Immature natural killer cell (primary cell): Measurements from ENCODE around the gene SERINC5. TPM values are rescaled to one million over a fixed set of nuclear protein-coding genes. Genes with fewer than 3 reads are reported as not detected.
A peak's percentile ranks its signal among the peaks of the same experiment; 100 is the strongest.
"Not testable (repeated sequence)": the region's sequence is repeated elsewhere in the genome, so short reads cannot be mapped to it uniquely, and the experiment has no call there.

ENCODE experiments used
- DNase-seq, 3 donors: peaks; one replicate each; pipeline ENCODE4 v3.0.0; 2022; ENCODE audit warnings: mixed read lengths in 1 of 3
- H3K27ac Mint-ChIP-seq, 6 donors: one replicate each; pipeline ENCODE4 v1.8.0; 2020; ENCODE audit warnings: mixed read lengths in 6 of 6, mild to moderate bottlenecking in 5 of 6, inconsistent platforms in 4 of 6, moderate library complexity in 3 of 6
- H3K27me3 Mint-ChIP-seq, 3 donors: one replicate each; pipeline ENCODE4 v1.8.0; 2020 to 2021; ENCODE audit warnings: low read depth in 3 of 3, mild to moderate bottlenecking in 3 of 3, mixed read lengths in 3 of 3, moderate library complexity in 3 of 3, inconsistent platforms in 1 of 3
- H3K36me3 Mint-ChIP-seq, 3 donors: one replicate each; pipeline ENCODE4 v1.8.0; 2020; ENCODE audit warnings: mixed read lengths in 3 of 3, inconsistent platforms in 2 of 3, mild to moderate bottlenecking in 2 of 3
- H3K4me1 Mint-ChIP-seq, 2 donors: one replicate each; pipeline ENCODE4 v1.8.0; 2020; ENCODE audit warnings: inconsistent platforms in 2 of 2, mild to moderate bottlenecking in 2 of 2, mixed read lengths in 2 of 2, moderate library complexity in 1 of 2
- H3K4me3 Mint-ChIP-seq, 5 donors: one replicate each; pipeline ENCODE4 v1.8.0; 2020; ENCODE audit warnings: mild to moderate bottlenecking in 5 of 5, mixed read lengths in 5 of 5, inconsistent platforms in 3 of 5, moderate library complexity in 3 of 5
- H3K9me3 Mint-ChIP-seq, 6 donors: one replicate each; pipeline ENCODE4 v1.8.0; 2020; ENCODE audit warnings: mild to moderate bottlenecking in 6 of 6, mixed read lengths in 6 of 6, inconsistent platforms in 4 of 6, moderate library complexity in 3 of 6
- polyA plus RNA-seq, 3 donors: library from polyadenylated mRNA; unstranded; fragments of 300-500 nt; fragmentation: Illumina TruSeq; gene quantifications; one replicate each; pipeline ENCODE4 v1.2.3, GENCODE V29; 2021

SERINC5 gene
- polyA plus RNA-seq, 3 donors from 2014 or later = 0.69 to 2.3 (median 1.1) TPM

GRCh38 chr5:80116465-80116864 is 139.4 kb downstream of the SERINC5 start:
- H3K9me3 Mint-ChIP-seq = no peaks in the 10 kb centered on the region
- no peak overlapping the region for H3K4me3 Mint-ChIP-seq
- H3K27me3 Mint-ChIP-seq = peaks cover 0 to 2% (median 2%) of the 10 kb centered on the region in 3 donors
- no peak overlapping the region for H3K27ac Mint-ChIP-seq
- DNase-seq = no peak
- peaks cover 7 to 16% of the 10 kb centered on the region in 2 donors for H3K4me1 Mint-ChIP-seq
- peaks cover 0 to 3% (median 0%) of the 10 kb centered on the region in 3 donors for H3K36me3 Mint-ChIP-seq

- no peaks in the 10 kb centered on the region for H3K9me3 Mint-ChIP-seq
- no peak overlapping the region for H3K27ac Mint-ChIP-seq
- H3K4me3 Mint-ChIP-seq = no peak overlapping the region
- peaks cover 7 to 16% of the 10 kb centered on the region in 2 donors for H3K4me1 Mint-ChIP-seq
- DNase-seq = no peak
- H3K27me3 Mint-ChIP-seq = peaks cover 0 to 2% (median under 1%) of the 10 kb centered on the region in 3 donors
- H3K36me3 Mint-ChIP-seq = peaks cover 0 to 3% (median 0%) of the 10 kb centered on the region in 3 donors
Measured at GRCh38 chr5:80116000-80116399, 139.8 kb downstream of the SERINC5 start.

GRCh38 chr5:80114860-80115259 is 141.0 kb downstream of the SERINC5 start:
- Mint-ChIP-seq H3K27ac (no peak overlapping the region), H3K4me3 (no peak overlapping the region)

GRCh38 chr5:80111376-80111990 is 144.4 kb downstream of the SERINC5 start:
- H3K4me1 Mint-ChIP-seq, H3K9me3 Mint-ChIP-seq, H3K36me3 Mint-ChIP-seq, H3K27me3 Mint-ChIP-seq, H3K4me3 Mint-ChIP-seq, DNase-seq, H3K27ac Mint-ChIP-seq: not testable (repeated sequence)

More at GRCh38 chr5:80114860-80115259, 141.0 kb downstream of the SERINC5 start:
- H3K27me3 Mint-ChIP-seq = peaks cover 0 to 2% (median 0%) of the 10 kb centered on the region in 3 donors
- peaks cover 7 to 16% of the 10 kb centered on the region in 2 donors for H3K4me1 Mint-ChIP-seq
- no peak for DNase-seq
- no peaks in the 10 kb centered on the region for H3K9me3 Mint-ChIP-seq
- H3K36me3 Mint-ChIP-seq = peaks cover 0 to 3% (median 0%) of the 10 kb centered on the region in 3 donors

GRCh38 chr5:80109646-80110478 is 146.0 kb downstream of the SERINC5 start:
- no peaks in the 10 kb centered on the region for H3K9me3 Mint-ChIP-seq
- DNase-seq = no peak
- H3K4me3 Mint-ChIP-seq = no peak overlapping the region
- peaks cover 0 to 3% (median 0%) of the 10 kb centered on the region in 3 donors for H3K36me3 Mint-ChIP-seq
- H3K27me3 Mint-ChIP-seq = peaks cover 2% of the 10 kb centered on the region in 3 donors
- H3K4me1 Mint-ChIP-seq = no peaks in the 10 kb centered on the region
- H3K27ac Mint-ChIP-seq = peak overlapping the region in 1 of 6 donors; percentile 27

- peaks cover 2% of the 10 kb centered on the region in 3 donors for H3K27me3 Mint-ChIP-seq
- H3K9me3 Mint-ChIP-seq = no peaks in the 10 kb centered on the region
- no peak overlapping the region for H3K4me3 Mint-ChIP-seq
- H3K36me3 Mint-ChIP-seq = no peaks in the 10 kb centered on the region
- no peaks in the 10 kb centered on the region for H3K4me1 Mint-ChIP-seq
- no peak for DNase-seq
- no peak overlapping the region for H3K27ac Mint-ChIP-seq
Measured at GRCh38 chr5:80106916-80107315, 148.9 kb downstream of the SERINC5 start.

- Mint-ChIP-seq H3K27me3 (peaks cover 2% of the 10 kb centered on the region in 3 donors), H3K4me3 (no peak overlapping the region), H3K27ac (peak overlapping the region in 1 of 6 donors; percentile 20), H3K4me1 (no peaks in the 10 kb centered on the region), H3K36me3 (no peaks in the 10 kb centered on the region), H3K9me3 (no peaks in the 10 kb centered on the region)
- DNase-seq = no peak
Measured at GRCh38 chr5:80105698-80106439, 150.0 kb downstream of the SERINC5 start.

- Mint-ChIP-seq H3K36me3 (no peaks in the 10 kb centered on the region), H3K27ac (no peak overlapping the region), H3K9me3 (no peaks in the 10 kb centered on the region), H3K4me1 (no peaks in the 10 kb centered on the region), H3K27me3 (peaks cover 0 to 2% (median 2%) of the 10 kb centered on the region in 3 donors), H3K4me3 (no peak overlapping the region)
- no peak for DNase-seq
Measured at GRCh38 chr5:80103371-80103770, 152.5 kb downstream of the SERINC5 start.

GRCh38 chr5:80101993-80102392 is 153.9 kb downstream of the SERINC5 start:
- peaks cover 0 to 2% (median 2%) of the 10 kb centered on the region in 3 donors for H3K27me3 Mint-ChIP-seq
- no peak overlapping the region for H3K27ac Mint-ChIP-seq
- no peak for DNase-seq
- no peak overlapping the region for H3K4me3 Mint-ChIP-seq
- H3K4me1 Mint-ChIP-seq = no peaks in the 10 kb centered on the region
- no peaks in the 10 kb centered on the region for H3K36me3 Mint-ChIP-seq
- no peaks in the 10 kb centered on the region for H3K9me3 Mint-ChIP-seq

GRCh38 chr5:80097451-80097850 is 158.4 kb downstream of the SERINC5 start:
- Mint-ChIP-seq H3K36me3 (no peaks in the 10 kb centered on the region), H3K4me1 (no peaks in the 10 kb centered on the region), H3K9me3 (no peaks in the 10 kb centered on the region), H3K27ac (no peak overlapping the region), H3K27me3 (no peaks in the 10 kb centered on the region), H3K4me3 (no peak overlapping the region)
- no peak for DNase-seq

GRCh38 chr5:80094236-80094738 is 161.6 kb downstream of the SERINC5 start:
- no peak for DNase-seq
- H3K27ac Mint-ChIP-seq = no peak overlapping the region
- H3K4me3 Mint-ChIP-seq = no peak overlapping the region
- no peaks in the 10 kb centered on the region for H3K4me1 Mint-ChIP-seq
- H3K36me3 Mint-ChIP-seq = no peaks in the 10 kb centered on the region
- no peaks in the 10 kb centered on the region for H3K9me3 Mint-ChIP-seq
- peaks cover 0 to 2% (median 2%) of the 10 kb centered on the region in 3 donors for H3K27me3 Mint-ChIP-seq

GRCh38 chr5:80093796-80094195 is 162.1 kb downstream of the SERINC5 start:
- no peaks in the 10 kb centered on the region for H3K9me3 Mint-ChIP-seq
- peaks cover 0 to 2% (median 2%) of the 10 kb centered on the region in 3 donors for H3K27me3 Mint-ChIP-seq
- no peak overlapping the region for H3K27ac Mint-ChIP-seq
- DNase-seq = no peak
- H3K4me1 Mint-ChIP-seq = no peaks in the 10 kb centered on the region
- no peak overlapping the region for H3K4me3 Mint-ChIP-seq
- no peaks in the 10 kb centered on the region for H3K36me3 Mint-ChIP-seq

GRCh38 chr5:80092486-80093107 is 163.3 kb downstream of the SERINC5 start:
- DNase-seq = no peak
- no peaks in the 10 kb centered on the region for H3K36me3 Mint-ChIP-seq
- no peak overlapping the region for H3K27ac Mint-ChIP-seq
- H3K9me3 Mint-ChIP-seq = no peaks in the 10 kb centered on the region
- H3K4me3 Mint-ChIP-seq = no peak overlapping the region
- no peaks in the 10 kb centered on the region for H3K4me1 Mint-ChIP-seq
- H3K27me3 Mint-ChIP-seq = peaks cover 0 to 2% (median 2%) of the 10 kb centered on the region in 3 donors
